SK-N-MC (cell line): ENCODE measurements around the gene RPAP3.

ENCODE experiments used
- EZH2 ChIP-seq: fragments of 200-600 bp; sonication (generic); IDR thresholded peaks from one replicate; pipeline ENCODE4 v1.6.1; 2017; ENCODE audit warnings: antibody characterized with exemption
- FOXP2 ChIP-seq: optimal IDR thresholded peaks from 2 replicates; pipeline ENCODE3; 2011; ENCODE audit warnings: mild to moderate bottlenecking, moderate library complexity; ENCODE audit not compliant: insufficient read depth; ENCODE audit errors: extremely low read length, control extremely low read depth
- POLR2AphosphoS5 ChIP-seq: IDR thresholded peaks from 2 replicates; pipeline ENCODE4 v1.6.1; 2012; ENCODE audit warnings: mild to moderate bottlenecking, low read depth, low read length, borderline replicate concordance

- TF ChIP-seq POLR2AphosphoS5 (no peak), EZH2 (no peak), FOXP2 (no peak)
Measured at GRCh38 chr12:47740606-47741339, 34.9 kb upstream of the RPAP3 start.
